Measurements from ENCODE around the gene KRTAP1-1.
"Not testable (repeated sequence)": the region's sequence is repeated elsewhere in the genome, so short reads cannot be mapped to it uniquely, and the experiment has no call there.

KRTAP1-1 gene

DNA sequence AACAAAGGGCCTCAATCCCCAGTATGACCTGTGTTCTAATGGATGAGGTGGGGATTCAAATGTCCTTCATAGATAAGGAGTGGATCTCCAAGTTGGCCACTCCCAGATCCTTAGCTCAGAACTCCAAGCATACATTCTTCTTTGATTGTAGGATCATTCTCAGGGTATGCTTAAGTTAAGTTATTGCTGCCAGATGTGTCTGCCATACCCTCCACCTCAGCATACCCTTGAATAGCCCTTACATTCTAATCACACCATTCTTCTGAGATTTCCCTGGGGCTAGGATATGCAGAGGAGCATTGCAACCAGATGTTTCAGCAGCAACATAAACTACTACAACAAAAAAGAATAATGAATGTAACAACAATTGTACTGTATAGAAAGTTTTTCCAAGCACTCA is 26.0 kb upstream of the KRTAP1-1 start:
- H3K36me3 ChIP-seq = no peaks in the 10 kb centered on the region
- no peaks in the 10 kb centered on the region for H3K4me1 ChIP-seq
- H3K9me3 ChIP-seq = no peaks in the 10 kb centered on the region
- no peak overlapping the region for H3K4me3 ChIP-seq
- no peaks in the 10 kb centered on the region for H4K20me1 ChIP-seq
- H3K4me2 ChIP-seq = no peak overlapping the region
- TF ChIP-seq Cebpa-rat (IDR thresholded peaks at IDR 0.05) = no peak
- no peak overlapping the region for H3K9ac ChIP-seq
- no peak overlapping the region for H3K27ac ChIP-seq
- no peaks in the 10 kb centered on the region for H3K27me3 ChIP-seq

DNA sequence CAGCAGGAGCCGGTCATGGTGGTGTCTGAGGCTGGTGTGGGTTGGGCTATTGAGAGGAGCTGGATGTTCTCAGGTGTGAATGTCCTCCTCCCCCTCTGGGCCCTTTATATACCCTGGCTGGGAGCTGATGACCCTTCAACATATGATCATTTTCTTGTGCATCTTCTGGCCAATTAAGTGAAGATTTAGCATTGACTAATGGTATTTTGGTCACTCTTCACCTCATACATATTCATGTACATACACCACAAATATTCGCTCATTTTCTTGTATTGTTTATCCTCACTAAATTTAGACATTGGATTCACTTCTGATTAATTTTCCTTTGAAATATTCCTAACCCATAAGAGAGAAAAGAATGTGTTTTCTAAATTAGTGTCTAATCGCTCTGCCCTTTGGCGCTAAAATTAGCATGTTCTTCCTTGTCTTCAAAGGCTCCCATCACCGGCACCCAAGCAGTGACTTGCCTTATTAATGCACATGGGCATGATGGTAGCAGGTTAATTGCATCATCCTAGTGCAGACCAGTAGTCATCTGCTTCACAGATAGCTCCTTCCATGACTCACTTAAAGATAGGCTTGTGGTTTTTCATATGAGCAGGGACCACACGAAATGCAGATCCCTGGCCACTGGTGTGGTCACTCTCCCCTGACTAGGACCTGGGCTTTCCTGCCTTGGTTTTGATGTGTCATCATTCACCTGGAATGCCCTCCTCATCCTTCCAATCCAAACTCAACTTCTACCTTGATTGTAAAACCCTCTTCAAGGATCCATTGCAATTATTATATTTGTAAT is 24.8 kb upstream of the KRTAP1-1 start, which contains the start of gene KRTAP2-4:
KRTAP2-4 (minus strand) TSS at position 51 of the 796 bp plus-strand sequence; CDS start at position 17, 34 bp downstream.
- Histone ChIP-seq H3K27ac (no peak within 1 kb of the TSS), H3K27me3 (no peaks in the 10 kb centered on the region), H3K9ac (no peak within 1 kb of the TSS), H3K36me3 (no peaks in the 10 kb centered on the region), H3K4me2 (no peak within 1 kb of the TSS), H3K4me1 (no peaks in the 10 kb centered on the region), H3K9me3 (no peaks in the 10 kb centered on the region), H4K20me1 (no peaks in the 10 kb centered on the region), H3K4me3 (no peak within 1 kb of the TSS)
- no peak for TF ChIP-seq Cebpa-rat (IDR thresholded peaks at IDR 0.05)

DNA sequence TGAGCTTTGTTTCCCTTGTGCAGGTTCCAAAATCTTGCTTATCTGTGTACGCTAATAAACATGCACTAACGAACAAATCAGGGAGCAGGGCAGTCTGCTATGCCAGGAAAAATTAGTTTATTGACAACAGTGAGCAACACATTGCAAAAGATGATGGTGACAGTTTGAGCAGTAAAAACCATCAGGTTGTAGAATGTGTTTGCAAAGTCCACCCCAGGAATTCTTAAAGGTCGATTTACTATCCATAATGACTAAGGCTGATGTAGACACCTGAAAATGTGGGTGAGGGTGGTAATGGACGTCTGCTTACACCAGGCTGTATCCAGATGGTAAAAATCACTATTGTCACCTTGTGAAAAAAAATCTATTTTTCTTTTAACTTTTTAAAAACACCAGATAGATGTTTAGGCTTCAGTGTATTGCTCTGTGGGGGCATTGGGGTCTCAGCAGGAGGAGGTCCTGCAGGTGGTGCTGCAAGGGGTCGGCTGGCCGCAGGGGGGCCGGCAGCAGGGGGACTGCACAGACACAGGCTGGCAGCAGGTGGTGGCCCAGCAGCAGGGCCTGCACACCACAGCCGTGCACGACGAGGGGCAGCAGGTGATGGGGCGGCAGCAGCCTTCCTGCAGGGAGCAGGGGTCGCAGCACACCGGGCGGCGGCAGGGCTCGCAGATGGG is 23.9 kb upstream of the KRTAP1-1 start:
- H3K4me2 ChIP-seq, H3K4me3 ChIP-seq, H4K20me1 ChIP-seq, H3K27ac ChIP-seq, H3K4me1 ChIP-seq, H3K9me3 ChIP-seq, H3K27me3 ChIP-seq, H3K9ac ChIP-seq, H3K36me3 ChIP-seq: not testable (repeated sequence)

DNA sequence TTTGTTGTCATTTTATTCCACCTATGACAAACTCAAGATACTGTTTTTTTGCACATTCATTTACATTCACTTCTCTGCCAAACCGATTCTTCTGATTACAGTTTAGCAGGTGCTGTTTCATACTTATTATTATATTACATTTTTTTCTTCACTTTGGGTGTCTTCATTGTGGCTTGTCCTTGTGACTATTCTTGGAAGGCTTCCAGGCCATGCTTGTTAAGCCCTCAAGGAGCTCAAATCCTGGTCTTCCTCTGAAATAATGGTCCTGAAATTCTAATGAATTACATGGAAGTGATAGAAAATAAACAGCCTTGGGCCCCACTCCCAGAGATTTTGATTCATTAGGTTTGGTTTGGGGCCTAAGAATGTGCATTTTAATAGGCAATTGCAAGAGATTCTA is 23.1 kb upstream of the KRTAP1-1 start:
- Histone ChIP-seq H3K4me2 (no peak overlapping the region), H3K27ac (no peak overlapping the region), H3K27me3 (no peaks in the 10 kb centered on the region), H3K36me3 (no peaks in the 10 kb centered on the region), H3K4me3 (no peak overlapping the region), H3K4me1 (no peaks in the 10 kb centered on the region), H3K9ac (no peak overlapping the region), H3K9me3 (no peaks in the 10 kb centered on the region), H4K20me1 (no peaks in the 10 kb centered on the region)
- TF ChIP-seq Cebpa-rat (IDR thresholded peaks at IDR 0.05) = no peak

DNA sequence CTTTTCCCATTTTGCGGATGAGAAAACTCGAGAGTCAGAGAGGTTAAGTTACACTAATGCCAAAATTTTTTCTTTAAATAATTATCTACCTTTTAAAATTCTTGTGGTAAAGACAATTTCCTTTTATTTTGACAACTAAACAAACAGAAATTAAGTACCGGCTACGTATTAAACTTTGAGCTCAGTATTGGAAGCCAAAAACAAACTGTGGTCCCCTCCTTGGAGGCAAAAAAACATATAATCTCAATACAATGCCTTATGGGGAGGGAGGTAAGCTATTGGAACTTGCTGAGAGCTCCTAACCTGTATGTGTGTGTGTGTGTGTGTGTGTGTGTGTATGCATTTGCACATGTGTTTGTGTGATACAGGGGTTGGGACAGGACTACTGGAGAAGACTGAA is 22.2 kb upstream of the KRTAP1-1 start:
- Histone ChIP-seq H3K4me2 (no peak overlapping the region), H3K27me3 (no peaks in the 10 kb centered on the region), H4K20me1 (no peaks in the 10 kb centered on the region), H3K36me3 (no peaks in the 10 kb centered on the region), H3K4me3 (no peak overlapping the region), H3K27ac (no peak overlapping the region), H3K9ac (no peak overlapping the region), H3K4me1 (no peaks in the 10 kb centered on the region), H3K9me3 (no peaks in the 10 kb centered on the region)
- no peak for TF ChIP-seq Cebpa-rat (IDR thresholded peaks at IDR 0.05)

DNA sequence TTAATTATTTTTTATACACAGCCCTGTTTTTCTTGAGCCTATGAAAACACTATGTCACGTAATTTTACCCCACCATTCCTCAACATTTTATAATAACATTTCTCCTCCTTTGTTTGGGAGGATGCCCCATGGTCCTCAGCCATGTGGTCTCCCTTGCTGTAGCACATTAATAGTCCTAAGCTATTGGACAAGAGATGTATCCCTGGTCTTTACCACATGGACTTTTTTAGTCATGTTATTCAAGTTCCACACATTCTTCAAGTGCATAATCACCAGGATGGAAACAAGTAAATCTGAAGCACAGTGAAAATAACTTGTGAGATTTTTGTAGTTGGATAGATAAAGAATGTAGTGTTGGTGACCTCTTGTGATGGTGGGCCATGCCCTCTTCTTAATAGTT is 20.7 kb upstream of the KRTAP1-1 start:
- H3K36me3 ChIP-seq = no peaks in the 10 kb centered on the region
- H3K4me2 ChIP-seq = no peak overlapping the region
- H3K27ac ChIP-seq = no peak overlapping the region
- H3K4me3 ChIP-seq = no peak overlapping the region
- no peaks in the 10 kb centered on the region for H3K4me1 ChIP-seq
- H3K27me3 ChIP-seq = no peaks in the 10 kb centered on the region
- H3K9ac ChIP-seq = no peak overlapping the region
- H4K20me1 ChIP-seq = no peaks in the 10 kb centered on the region
- 0 out of 2 replicates have a peak, but pooled peaks cover 6% of the 10 kb centered on the region for H3K9me3 ChIP-seq
- no peak for TF ChIP-seq Cebpa-rat (IDR thresholded peaks at IDR 0.05)

DNA sequence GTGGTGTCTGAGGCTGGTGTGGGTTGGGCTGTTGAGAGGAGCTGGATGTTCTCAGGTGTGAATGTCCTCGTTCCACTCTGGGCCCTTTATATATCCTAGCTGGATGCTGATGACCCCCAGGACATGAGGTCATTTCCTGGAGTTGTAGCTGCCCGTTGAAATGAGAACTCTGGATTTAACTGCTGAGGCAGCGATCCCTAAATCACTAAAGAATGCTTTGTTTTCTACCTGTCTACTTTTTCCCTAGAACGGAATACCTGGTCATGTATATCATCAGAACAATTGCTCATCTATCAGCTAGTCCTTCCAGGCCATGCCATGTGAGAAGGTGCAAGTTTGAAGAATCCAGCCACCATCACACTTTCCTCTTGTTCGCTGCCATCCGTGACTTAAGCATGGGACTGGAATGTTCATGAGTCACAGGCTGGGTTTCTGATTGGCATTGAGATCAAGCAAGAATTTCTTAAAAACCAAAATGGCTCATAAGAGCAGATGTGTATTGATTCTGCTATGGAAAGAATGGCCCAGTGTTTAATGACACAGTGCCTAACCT is 18.9 kb upstream of the KRTAP1-1 start, which contains the start of gene KRTAP2-3:
KRTAP2-3 (minus strand) TSS at position 63 of the 553 bp plus-strand sequence. CDS start 64 bp downstream, outside the sequence.
- H3K27me3 ChIP-seq = no peaks in the 10 kb centered on the region
- no peak within 1 kb of the TSS for H3K4me3 ChIP-seq
- no peaks in the 10 kb centered on the region for H3K4me1 ChIP-seq
- TF ChIP-seq Cebpa-rat (IDR thresholded peaks at IDR 0.05) = no peak
- H3K4me2 ChIP-seq = no peak within 1 kb of the TSS
- H4K20me1 ChIP-seq = no peaks in the 10 kb centered on the region
- no peak within 1 kb of the TSS for H3K9ac ChIP-seq
- H3K36me3 ChIP-seq = no peaks in the 10 kb centered on the region
- 0 out of 2 replicates have a peak, but pooled peaks cover 6% of the 10 kb centered on the region for H3K9me3 ChIP-seq
- no peak within 1 kb of the TSS for H3K27ac ChIP-seq

DNA sequence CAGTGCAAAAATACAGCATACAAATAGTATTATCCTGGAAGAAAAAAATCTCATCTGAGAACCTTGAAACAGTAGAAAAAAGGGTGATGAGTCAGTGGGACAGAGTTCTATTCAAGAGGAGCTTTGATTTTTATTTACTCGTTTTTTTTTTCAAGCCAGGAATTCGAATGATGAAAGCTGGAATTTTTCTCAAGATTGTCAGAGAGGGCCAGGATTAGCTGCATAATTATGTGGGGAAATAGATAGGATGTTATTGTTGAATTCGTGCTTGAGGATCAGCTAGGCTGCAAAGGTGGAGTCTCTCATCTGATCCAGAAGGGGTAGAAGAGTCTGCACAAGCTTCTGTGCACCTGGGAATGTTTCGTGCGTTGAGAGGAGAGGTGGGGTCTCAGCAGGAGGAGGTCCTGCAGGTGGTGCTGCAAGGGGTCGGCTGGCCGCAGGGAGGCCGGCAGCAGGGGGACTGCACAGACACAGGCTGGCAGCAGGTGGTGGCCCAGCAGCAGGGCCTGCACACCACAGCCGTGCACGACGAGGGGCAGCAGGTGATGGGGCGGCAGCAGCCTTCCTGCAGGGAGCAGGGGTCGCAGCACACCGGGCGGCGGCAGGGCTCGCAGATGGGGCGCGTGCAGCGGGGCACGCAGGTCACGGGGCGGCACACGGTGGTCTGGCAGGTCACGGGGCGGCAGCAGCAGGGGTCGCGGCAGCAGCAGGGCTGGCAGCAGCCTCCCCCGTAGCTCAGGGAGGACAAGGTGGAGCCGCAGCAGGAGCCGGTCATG is 18.2 kb upstream of the KRTAP1-1 start:
- not testable (repeated sequence) for H3K4me2 ChIP-seq, H3K4me1 ChIP-seq

DNA sequence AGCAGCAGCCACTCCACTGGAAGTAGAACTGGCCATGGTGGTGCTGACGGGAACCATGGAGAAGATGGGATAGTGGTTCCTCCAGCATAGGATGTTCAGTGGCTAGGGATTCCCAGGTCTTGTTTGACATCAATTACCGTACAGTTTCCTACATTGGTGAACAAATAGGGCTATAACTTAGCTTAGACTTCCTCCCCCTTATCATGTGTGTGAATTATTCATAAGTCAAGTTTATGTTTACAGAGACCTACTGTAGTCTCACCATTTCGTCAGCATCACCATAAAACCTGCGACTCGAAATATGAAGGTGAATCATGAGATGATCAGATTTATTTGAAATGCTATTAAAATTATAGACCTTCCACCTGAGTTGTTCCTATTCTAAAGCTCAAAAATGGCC is 17.5 kb upstream of the KRTAP1-1 start:
- Histone ChIP-seq H3K9ac (no peak overlapping the region), H3K27me3 (no peaks in the 10 kb centered on the region), H3K27ac (no peak overlapping the region), H4K20me1 (no peaks in the 10 kb centered on the region), H3K9me3 (0 out of 2 replicates have a peak, but pooled peaks cover 6% of the 10 kb centered on the region), H3K36me3 (no peaks in the 10 kb centered on the region), H3K4me1 (no peaks in the 10 kb centered on the region), H3K4me2 (no peak overlapping the region), H3K4me3 (no peak overlapping the region)
- no peak for TF ChIP-seq Cebpa-rat (IDR thresholded peaks at IDR 0.05)

More for the DNA sequence above, 18.2 kb upstream of the KRTAP1-1 start:
- not testable (repeated sequence) for H3K27me3 ChIP-seq, H3K36me3 ChIP-seq, H3K9ac ChIP-seq, H3K9me3 ChIP-seq, H3K27ac ChIP-seq, H3K4me3 ChIP-seq, H4K20me1 ChIP-seq

Data from BLaER1 (cell line).